ENCODE measurements around the gene PRPF38B. TPM values are rescaled to one million over a fixed set of nuclear protein-coding genes. Genes with fewer than 3 reads are reported as not detected.

PRPF38B gene
- total RNA-seq, 3 donors from 2014 or later: 32.8 to 38.3 (median 38.2) TPM

DNA sequence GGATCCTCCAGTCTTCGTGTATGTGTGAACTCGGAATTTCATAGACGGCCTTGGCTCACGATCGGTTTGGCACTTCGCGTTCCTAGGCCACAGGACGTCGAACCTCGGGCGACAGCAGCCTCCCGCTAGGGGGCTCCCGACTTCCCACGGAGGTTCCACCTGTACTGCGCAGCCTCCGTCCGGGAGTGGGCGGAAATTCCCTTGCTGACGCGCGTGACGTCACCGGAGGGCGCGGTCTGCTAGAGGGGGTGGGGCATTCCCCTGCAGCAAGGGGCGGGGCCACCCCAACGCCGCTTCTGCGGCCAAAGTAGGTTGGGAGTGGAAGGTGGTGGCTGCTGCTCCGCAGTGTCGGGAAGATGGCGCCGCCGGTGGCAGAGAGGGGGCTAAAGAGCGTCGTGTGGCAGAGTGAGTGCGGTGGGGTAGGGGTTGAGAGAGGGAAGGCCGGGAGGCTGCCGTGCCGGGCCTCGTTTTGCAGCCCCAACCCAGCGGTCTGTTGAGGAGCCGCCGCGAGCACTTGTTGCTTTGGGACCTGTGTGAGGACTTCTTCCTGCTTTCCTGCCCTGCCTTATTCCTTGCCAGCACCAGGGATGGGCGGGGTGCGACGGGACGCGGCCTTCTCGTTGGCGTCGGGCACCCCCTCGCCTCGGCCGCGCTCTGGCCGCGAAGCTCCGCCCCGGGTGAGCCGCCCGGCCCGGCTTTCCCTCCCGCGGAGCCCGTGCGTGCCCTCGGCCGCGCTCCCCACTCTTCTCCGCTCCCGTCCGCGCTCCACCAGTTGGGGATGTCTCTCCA, 54.5 kb downstream of the PRPF38B start, which contains the start of gene STXBP3:
TSS of gene STXBP3 (plus strand) at position 293 of the 789 bp plus-strand sequence. CDS start at position 357, 64 bp downstream.
- TF ChIP-seq, protein P1, sequence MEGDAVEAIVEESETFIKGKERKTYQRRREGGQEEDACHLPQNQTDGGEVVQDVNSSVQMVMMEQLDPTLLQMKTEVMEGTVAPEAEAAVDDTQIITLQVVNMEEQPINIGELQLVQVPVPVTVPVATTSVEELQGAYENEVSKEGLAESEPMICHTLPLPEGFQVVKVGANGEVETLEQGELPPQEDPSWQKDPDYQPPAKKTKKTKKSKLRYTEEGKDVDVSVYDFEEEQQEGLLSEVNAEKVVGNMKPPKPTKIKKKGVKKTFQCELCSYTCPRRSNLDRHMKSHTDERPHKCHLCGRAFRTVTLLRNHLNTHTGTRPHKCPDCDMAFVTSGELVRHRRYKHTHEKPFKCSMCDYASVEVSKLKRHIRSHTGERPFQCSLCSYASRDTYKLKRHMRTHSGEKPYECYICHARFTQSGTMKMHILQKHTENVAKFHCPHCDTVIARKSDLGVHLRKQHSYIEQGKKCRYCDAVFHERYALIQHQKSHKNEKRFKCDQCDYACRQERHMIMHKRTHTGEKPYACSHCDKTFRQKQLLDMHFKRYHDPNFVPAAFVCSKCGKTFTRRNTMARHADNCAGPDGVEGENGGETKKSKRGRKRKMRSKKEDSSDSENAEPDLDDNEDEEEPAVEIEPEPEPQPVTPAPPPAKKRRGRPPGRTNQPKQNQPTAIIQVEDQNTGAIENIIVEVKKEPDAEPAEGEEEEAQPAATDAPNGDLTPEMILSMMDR (IDR thresholded peaks at IDR 0.05): peak; percentile 96
- Histone ChIP-seq H3K4me1 (ENCODE audit: low read depth) (no peaks in the 10 kb centered on the region), H3K4me3 (peak within 1 kb of the TSS; percentile 52), H3K36me3 (ENCODE audit: low read depth) (no peaks in the 10 kb centered on the region), H3K9me3 (no peaks in the 10 kb centered on the region)
- ATAC-seq (peak; percentile 96), DNase-seq (peak; percentile 99 to 100 (median 100))
- intact Hi-C loops (cut with DNase I, micrococcal nuclease): no loop called here

DNA sequence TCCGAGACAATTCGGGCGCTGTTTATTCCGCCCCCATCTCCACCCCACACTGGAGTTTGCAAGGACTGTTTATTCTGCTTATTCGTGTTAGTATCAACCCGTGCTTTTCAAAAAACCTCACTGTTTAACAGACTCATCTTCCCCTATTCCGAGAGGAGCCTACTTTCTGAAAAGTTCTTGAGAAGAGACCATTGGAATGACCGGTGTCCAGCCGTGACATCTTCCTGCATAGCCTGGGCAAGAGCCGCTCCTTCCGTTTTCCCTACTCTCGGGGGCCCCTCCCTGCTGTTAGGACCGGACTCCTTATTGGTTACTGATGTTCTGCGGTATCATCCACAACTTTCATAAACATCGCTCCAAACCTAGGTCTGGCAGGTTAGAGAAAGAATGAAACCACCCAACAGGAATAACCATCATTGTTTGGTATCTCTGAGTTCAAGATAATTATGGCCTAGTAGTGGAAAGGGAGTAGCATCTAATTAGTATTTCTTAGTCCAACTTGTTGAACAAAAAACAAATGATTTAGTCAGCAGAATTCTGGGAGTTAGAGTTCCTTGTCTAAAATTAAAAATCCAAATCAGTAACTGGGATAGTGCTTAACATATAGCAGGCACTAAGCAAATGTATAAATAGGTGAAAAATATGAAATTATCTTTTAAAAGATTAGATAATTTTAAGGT, 55.2 kb downstream of the PRPF38B start:
- ATAC-seq (peak; percentile 75), DNase-seq (peak; percentile 76 to 85 (median 83))
- Histone ChIP-seq H3K4me3 (peak overlapping the region; percentile 52), H3K36me3 (ENCODE audit: low read depth) (no peaks in the 10 kb centered on the region), H3K9me3 (no peaks in the 10 kb centered on the region), H3K4me1 (ENCODE audit: low read depth) (no peaks in the 10 kb centered on the region)
- intact Hi-C loops (cut with DNase I, micrococcal nuclease): no loop called here
- TF ChIP-seq, protein P1 (IDR thresholded peaks at IDR 0.05): no peak

GRCh38 chr1:108747898-108748297, 55.8 kb downstream of the PRPF38B start:
- Histone ChIP-seq H3K9me3 (no peaks in the 10 kb centered on the region), H3K4me3 (no peak overlapping the region), H3K4me1 (ENCODE audit: low read depth) (no peaks in the 10 kb centered on the region), H3K36me3 (ENCODE audit: low read depth) (no peaks in the 10 kb centered on the region)
- no peak for ATAC-seq
- intact Hi-C loops (cut with DNase I, micrococcal nuclease): no loop called here
- TF ChIP-seq, protein P1 (IDR thresholded peaks at IDR 0.05): no peak
- no peak for DNase-seq

DNA sequence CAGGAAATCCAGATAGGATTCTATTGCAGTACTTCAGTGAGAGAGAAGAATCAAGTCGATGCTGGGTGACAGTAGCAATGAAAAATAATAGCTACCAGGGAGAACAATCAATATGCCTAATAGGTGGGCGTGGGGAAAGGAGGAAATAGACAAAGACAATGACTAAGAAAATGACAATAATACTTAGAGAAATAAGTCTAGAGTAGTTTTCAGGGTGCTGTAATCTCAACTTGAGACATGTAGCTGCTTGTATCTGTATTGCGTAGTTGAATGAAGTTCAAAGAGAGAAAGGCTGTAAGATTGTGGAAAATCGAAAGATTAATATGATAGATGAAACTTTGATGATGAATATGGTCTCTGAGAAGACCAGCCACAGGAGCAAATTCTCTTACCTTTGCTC, 57.0 kb downstream of the PRPF38B start:
- DNase-seq (no peak), ATAC-seq (no peak)
- H3K9me3 ChIP-seq: no peaks in the 10 kb centered on the region
- intact Hi-C loops (cut with DNase I, micrococcal nuclease): no loop called here
- TF ChIP-seq, protein P1 (IDR thresholded peaks at IDR 0.05): no peak
- no peaks in the 10 kb centered on the region for H3K36me3 ChIP-seq (ENCODE audit: low read depth)
- H3K4me1 ChIP-seq (ENCODE audit: low read depth): no peaks in the 10 kb centered on the region
- no peak overlapping the region for H3K4me3 ChIP-seq

- TF ChIP-seq, protein P1 (IDR thresholded peaks at IDR 0.05): no peak
- no peaks in the 10 kb centered on the region for H3K4me1 ChIP-seq (ENCODE audit: low read depth)
- DNase-seq (no peak), ATAC-seq (no peak)
- intact Hi-C loops (cut with DNase I, micrococcal nuclease): no loop called here
- H3K36me3 ChIP-seq (ENCODE audit: low read depth): no peaks in the 10 kb centered on the region
- H3K4me3 ChIP-seq: no peak overlapping the region
- H3K9me3 ChIP-seq: no peaks in the 10 kb centered on the region
Observed at GRCh38 chr1:108750476-108751181, 58.5 kb downstream of the PRPF38B start.

Other genes starting within 250 kb of the PRPF38B start
- not detected for gene NBPF6, start 242.0 kb upstream of the PRPF38B start, total RNA-seq
- 10 to 100 TPM; 21.4 to 32.7 (median 29.5) TPM for gene EEIG2, start 132.2 kb upstream of the PRPF38B start, total RNA-seq
- 1 to 10 TPM; 5.9 to 8.9 (median 7.8) TPM for gene HENMT1, start 31.2 kb upstream of the PRPF38B start, total RNA-seq
- gene FNDC7, start 20.6 kb downstream of the PRPF38B start, total RNA-seq: not detected
- gene STXBP3, start 54.4 kb downstream of the PRPF38B start, total RNA-seq: 10 to 100 TPM; 50.8 to 71.4 (median 66.1) TPM
- under 1 TPM in 1 of 3 donors, not detected in 2; 0.60 TPM for gene AKNAD1, start 164.8 kb downstream of the PRPF38B start, total RNA-seq
- gene GPSM2, start 184.7 kb downstream of the PRPF38B start, total RNA-seq: 10 to 100 TPM; 20.9 to 56.6 (median 25.9) TPM